ENCODE data around the gene DNAH8.

DNA sequence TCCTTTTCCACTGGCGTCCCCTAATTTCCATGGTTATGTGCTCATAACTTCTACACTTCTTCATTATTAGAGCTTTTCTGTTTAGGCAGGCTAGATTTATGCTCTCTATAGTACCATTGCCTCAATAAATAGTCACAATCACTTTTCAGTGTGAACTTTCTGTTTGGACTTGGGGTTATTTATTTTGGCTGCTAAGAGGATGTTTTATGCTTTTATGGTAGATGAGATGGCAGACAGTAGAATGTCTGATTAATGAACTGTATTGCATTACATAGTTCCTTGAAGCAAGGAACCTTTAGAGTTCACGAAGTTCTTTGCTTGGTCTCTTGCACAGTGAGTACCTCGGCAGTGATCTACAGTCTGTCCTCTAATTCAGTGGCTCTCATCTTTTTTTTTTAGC, 6.9 kb downstream of the DNAH8 start:
- TF ChIP-seq POLR2A (IDR thresholded peaks at IDR 0.05; ENCODE audit: low read depth, low read length): no peak
- TF ChIP-seq POLR2AphosphoS5 (IDR thresholded peaks at IDR 0.05; ENCODE audit: low read depth, low read length): no peak
- TF ChIP-seq TAF1 (IDR thresholded peaks at IDR 0.05; ENCODE audit: borderline replicate concordance, low read depth, low read length): no peak

Measured in GM12892 (cell line).